ENCODE measurements around the gene RPP30.

The RPP30 gene

GRCh38 chr10:90871766-90872647, at the start of gene RPP30:
TSS of gene RPP30 (plus strand) at chr10:90871974. CDS start at chr10:90871987, 13 bp downstream.
- DNase-seq (ENCODE audit: low read depth, low spot score): peak; percentile 57

DNA sequence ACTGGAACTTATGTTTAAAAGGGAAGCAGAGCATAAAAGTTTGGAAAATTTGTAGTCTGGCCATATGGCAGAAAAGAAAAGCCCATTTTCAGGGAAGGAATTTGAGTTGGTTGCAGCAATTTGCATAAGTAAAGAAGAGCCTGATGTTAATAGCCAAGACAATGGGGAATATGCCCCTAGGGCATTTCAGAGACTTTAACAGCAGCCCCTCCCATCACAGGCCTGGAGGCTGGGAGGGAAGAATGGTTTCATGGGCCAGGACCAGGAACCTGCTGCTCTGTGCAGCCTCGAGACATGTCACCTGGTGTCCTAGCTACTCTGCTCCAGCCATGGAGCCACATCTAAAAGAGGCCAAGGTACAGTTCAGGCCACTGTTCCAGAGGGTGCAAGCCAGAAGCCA, 49.3 kb upstream of the RPP30 start:
- DNase-seq (ENCODE audit: low read depth, low spot score): no peak

GRCh38 chr10:90832111-90832510, 39.7 kb upstream of the RPP30 start:
- DNase-seq (ENCODE audit: low read depth, low spot score): no peak

DNA sequence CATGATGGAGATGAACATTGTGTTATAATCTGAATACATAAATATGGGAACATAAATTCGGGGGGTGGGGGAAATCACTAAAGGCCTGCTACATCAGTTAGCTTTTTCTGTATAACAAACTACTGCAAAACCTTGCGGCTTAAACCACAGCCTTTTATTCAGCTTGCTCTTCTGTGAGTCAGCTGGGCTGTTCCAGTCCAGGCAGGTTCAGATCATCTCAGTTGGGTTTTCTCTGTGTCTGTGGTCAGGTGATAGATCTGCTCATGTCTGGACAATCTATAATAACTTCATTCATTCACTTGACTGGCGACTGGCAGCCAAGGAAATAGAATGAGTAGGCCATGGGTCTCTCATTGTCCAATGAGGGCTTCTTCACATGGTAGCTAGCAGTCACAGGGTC, 37.4 kb upstream of the RPP30 start:
- no peak for DNase-seq (ENCODE audit: low read depth, low spot score)

- no peak for DNase-seq (ENCODE audit: low read depth, low spot score)
Measured at GRCh38 chr10:90837486-90837885, 34.3 kb upstream of the RPP30 start.

DNA sequence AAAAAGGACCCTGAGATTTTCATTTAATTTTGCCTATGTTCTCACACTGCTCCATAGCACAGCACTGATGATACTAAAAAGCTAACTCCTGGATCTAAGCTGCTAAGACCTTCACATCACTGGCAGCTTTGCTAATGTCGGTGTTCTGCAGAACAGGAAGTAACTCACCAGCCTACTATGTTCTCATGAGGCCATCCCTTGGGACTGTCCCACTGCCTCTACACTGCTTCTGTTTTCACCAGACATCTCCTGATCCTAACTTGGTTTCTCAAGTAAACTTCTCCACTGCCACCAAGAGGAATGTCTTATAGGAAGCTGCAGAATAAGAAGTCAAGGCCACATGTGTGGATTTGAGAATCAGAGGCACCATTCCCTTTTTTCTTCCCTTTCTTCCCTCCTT, 29.0 kb upstream of the RPP30 start:
- no peak for DNase-seq (ENCODE audit: low read depth, low spot score)

DNA sequence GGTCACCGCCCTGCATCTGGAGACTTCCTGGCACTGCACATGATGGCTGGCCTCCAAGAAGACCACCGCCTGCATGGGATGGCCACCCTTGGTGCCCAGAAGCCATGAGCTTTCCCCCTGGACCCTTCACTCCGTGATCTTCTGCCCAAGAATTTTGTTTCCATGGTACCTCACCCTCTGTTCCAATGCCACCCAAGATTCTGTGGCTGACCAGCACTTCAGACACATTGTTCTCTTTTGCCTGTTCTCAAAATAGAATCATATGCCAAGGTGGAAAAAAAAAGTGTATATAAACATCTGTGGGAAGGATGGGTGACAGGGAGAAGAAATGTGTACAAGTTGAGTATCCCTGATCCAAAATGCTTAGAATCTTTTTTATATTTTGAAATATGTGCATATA, 26.0 kb upstream of the RPP30 start:
- no peak for DNase-seq (ENCODE audit: low read depth, low spot score)

GRCh38 chr10:90846746-90847145, 25.0 kb upstream of the RPP30 start:
- no peak for DNase-seq (ENCODE audit: low read depth, low spot score)

DNA sequence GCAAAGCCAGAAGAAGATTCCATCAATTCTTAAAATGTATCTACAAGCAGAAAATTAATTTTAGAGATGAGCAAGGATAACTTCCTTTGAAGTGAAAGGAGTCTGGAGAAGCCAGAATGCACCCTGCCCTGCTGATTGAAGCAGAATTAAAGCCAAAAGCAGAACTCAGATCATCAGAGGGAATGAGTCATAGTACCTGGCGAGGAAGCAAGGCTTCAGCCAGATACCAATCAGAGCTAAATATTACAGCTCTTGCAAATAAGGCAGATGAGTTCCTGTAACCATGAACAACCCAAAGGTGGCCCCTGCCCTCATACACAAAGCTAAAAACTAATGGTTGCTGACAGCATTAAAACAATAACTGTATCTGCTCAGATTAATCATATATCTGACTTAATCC, 24.3 kb upstream of the RPP30 start:
- DNase-seq (ENCODE audit: low read depth, low spot score): no peak

GRCh38 chr10:90849956-90850749, 21.6 kb upstream of the RPP30 start:
- no peak for DNase-seq (ENCODE audit: low read depth, low spot score)

GRCh38 chr10:90855126-90855525, 16.6 kb upstream of the RPP30 start:
- no peak for DNase-seq (ENCODE audit: low read depth, low spot score)

DNA sequence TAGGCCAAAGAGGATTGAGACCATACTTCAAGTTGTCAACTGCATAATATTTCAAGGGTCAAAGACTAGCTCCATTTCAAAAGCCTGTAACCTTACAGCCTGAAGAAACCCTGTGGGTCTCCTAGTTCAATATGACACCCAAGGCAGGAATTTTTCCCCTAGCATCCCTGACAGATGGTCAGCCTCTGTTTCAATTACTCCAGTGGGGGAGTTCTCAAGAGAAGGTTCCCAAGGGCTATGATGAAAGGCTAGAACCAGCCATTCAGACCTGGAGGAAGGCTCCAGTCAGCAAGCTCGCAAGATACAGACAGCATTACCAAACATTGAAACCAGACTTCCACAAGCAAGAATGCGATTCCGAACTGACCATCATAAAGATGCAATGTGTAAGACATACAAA, 15.5 kb upstream of the RPP30 start:
- DNase-seq (ENCODE audit: low read depth, low spot score): no peak

DNA sequence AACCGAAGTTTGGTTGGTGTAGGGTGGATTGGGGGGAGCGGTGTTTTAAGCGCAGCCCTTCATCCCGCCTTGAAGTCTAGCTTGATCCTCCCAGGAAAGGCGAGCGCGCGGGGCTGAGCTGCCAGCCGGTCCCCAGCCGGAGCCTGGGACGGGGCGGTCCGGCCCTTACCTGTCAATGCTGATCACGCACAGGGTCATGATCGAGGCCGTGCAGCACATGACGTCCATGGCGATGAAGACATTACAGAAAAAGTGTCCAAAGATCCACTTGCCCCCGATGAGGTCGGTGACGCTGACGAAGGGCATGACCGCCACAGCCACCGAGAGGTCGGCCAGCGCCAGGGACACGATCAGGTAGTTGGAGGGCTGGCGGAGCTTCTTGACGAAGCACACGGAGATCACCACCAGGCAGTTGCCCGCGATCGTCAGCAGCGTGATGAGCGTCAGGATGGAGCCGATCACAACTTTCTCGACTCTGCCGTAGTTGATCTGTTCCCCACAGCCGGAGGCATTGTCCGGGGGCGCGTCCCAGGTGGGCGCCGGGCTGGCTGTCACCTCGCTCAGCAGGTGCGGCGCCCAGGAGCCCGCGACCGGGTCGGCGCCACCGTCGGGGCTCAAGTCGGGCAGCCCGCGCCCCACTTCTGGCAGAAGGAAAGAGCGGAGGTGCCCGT, 14.7 kb upstream of the RPP30 start:
- DNase-seq (ENCODE audit: low read depth, low spot score): no peak

- DNase-seq (ENCODE audit: low read depth, low spot score): no peak
Measured at GRCh38 chr10:90857635-90858460, 13.9 kb upstream of the RPP30 start, which contains the start of gene HTR7. TSS of gene HTR7 (minus strand) at chr10:90858039. CDS start at chr10:90857671, 368 bp downstream.

DNA sequence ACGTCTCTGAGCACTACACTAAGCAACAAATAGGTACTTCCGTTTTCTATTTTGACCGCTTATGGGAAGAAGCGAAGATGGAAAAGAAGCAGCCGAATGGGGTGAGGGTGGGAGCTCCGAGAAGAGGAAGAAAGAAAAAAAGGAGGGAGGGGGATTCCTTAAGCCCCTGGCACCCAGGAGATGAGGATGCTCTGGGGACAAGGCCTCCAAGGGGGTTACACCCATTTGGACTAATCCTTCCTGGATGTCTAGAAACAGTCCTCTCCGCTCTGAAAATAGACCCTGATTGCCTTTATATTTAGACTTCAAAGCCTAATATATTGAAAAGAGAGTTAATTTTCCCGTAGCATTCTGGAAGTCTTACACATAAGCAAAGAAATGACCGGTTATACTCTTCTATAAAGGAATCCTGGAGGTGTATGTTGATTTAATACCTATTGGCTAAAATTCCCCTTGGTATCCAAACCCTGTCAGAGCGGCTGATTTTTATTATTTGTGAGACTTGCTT, 13.3 kb upstream of the RPP30 start:
- DNase-seq (ENCODE audit: low read depth, low spot score): no peak

DNA sequence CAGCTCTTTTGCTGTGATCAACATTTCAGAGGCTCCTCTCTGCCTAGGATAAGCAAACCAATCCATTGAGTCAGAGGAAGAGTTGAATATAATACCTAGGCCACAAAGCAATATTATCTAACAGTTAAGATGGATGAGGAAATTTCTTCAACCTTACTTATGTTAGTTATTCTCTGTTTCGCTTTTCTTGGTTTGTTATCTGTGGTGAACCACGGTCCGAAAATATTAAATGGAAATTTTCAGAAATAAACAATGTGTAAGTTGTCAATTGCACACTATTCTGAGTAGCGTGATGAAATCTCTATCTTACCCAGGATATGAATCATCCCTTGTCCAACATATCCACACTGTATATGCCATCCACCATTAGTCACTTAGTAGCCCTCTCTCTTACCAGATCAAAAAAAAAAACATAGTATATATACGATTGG, 12.4 kb upstream of the RPP30 start:
- no peak for DNase-seq (ENCODE audit: low read depth, low spot score)

DNA sequence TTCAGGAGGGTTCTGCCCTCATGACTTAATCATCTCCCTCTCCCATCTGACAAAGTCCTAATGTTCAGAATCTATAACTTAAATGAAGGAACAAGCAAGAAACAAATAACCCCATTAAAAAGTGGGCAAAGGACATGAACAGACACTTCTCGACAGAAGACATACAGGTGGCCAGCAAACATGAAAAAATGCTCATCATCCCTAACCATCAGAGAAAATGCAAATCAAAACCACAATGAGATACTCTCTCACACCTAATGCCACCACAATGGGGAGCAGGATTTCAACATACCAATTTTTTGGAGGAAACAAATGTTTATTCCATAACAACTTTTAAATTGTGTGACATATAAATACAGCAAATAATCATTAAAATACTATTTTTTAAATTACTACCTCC, 11.0 kb upstream of the RPP30 start:
- no peak for DNase-seq (ENCODE audit: low read depth, low spot score)

DNA sequence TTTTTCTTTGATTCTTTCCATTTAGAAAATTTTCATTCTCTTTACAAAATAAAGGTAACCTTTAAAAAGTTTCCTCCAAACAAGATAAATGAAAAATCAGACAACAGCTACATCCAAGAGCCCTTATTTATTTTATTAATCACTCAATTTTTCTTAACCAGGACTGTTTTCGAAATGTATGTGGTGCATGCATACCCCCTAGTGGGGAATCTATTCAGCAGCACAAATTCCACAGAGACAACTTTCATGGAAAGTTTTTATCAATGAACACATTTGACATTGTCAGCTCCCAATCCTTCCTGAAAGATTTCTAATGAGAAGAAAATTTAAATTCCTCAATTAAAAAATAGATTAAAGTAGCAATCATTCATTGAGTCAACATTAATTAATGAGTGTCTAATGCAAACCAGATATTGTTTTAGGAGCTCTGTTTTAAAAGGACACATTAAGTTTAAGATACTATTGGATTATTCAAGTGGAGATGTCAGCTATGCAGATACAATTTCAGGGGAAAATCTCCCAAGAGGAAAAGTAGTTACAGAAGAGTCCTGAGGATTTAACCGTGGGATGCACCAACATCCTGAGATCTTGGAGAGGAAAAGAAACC, 8.8 kb upstream of the RPP30 start:
- no peak for DNase-seq (ENCODE audit: low read depth, low spot score)

DNA sequence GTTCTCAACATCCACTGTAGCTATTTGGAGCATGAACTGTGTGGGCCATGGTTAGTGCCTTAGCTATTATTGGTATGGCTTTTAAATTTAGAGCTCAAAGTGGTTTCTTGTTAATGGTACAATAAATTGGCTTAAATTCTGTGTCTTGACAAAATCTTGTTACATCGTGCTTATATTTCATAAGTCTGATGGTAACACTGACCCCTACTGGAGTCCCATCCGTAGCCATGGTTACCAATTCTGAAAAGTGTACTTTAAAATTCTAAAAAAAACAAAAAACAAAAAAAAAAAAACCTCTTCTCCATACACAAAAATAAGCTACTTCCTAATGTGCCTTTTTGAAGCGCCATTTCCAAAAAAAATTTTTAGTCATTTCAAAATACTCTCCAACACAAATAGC, 6.4 kb upstream of the RPP30 start:
- DNase-seq (ENCODE audit: low read depth, low spot score): no peak

GRCh38 chr10:90866050-90866598, 5.7 kb upstream of the RPP30 start:
- no peak for DNase-seq (ENCODE audit: low read depth, low spot score)
